GM21723 (cell line): Measurements from ENCODE around the gene INO80D.
"Not testable (repeated sequence)": the region's sequence is repeated elsewhere in the genome, so short reads cannot be mapped to it uniquely, and the experiment has no call there.

ENCODE experiments used
- ATAC-seq: cut with Tn5 transposase; IDR thresholded peaks from one replicate; pipeline ENCODE4 v1.9.1; 2021; ENCODE audit warnings: mild to moderate bottlenecking, moderate library complexity; ENCODE audit not compliant: unreplicated experiment

INO80D gene

GRCh38 chr2:206031162-206031784 is 54.7 kb downstream of the INO80D start:
- ATAC-seq = no peak

DNA sequence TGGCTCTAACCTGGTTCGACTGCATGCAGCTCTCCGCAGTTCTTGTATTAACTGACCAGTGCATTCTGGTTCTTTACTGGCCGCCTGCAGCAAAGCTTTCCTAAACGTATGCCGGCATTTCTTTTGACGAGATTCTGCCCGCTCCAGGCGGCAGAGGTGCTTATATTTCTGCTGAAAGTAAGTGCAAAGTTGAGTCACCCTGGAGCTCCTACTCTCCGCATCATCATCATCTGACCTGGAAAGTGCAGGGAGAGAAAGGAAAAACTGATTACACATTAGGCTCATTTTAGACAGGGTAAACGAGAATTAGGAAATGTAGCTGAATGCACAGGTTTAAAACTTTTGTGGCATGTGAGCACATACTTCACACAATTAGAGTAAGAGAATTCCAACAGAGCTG is 57.9 kb downstream of the INO80D start:
- ATAC-seq = no peak

GRCh38 chr2:206023183-206023582 is 62.8 kb downstream of the INO80D start:
- ATAC-seq = no peak

DNA sequence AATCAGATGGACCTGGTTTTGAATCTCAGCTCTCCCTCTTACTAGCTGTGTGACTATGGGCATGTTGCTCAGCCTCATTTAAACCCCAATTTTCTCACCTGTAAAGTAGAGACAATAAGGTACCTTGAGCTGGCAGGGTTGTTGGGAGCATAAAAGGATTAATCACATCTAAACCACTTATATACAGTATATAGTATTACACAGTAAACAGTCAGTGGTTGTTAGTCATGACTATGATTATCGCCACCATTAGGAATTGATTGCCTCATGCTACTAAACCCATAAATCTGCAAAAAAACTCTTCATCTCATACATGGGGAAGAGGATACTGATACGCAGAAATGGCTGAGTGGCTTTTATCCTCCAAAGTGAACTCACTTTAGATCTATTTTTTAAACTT is 65.8 kb downstream of the INO80D start:
- ATAC-seq = no peak

DNA sequence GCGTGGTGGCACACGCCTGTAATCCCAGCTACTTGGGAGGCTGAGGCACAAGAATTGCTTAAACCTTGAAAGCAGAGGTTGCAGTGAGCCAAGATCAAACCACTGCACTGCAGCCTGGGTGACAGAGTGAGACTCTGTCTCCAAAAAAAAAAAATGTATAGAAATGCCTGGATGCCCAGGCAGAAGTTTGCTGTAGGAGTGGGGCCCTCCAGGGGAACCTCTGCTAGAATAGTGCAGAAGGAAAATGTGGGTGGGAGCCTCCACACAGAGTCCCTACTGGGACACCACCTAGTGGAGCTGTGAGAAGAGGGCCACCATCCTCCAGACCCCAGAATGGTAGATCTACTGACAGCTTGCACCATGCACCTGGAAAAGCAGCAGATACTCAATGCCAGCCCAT is 70.2 kb downstream of the INO80D start:
- ATAC-seq = not testable (repeated sequence)

DNA sequence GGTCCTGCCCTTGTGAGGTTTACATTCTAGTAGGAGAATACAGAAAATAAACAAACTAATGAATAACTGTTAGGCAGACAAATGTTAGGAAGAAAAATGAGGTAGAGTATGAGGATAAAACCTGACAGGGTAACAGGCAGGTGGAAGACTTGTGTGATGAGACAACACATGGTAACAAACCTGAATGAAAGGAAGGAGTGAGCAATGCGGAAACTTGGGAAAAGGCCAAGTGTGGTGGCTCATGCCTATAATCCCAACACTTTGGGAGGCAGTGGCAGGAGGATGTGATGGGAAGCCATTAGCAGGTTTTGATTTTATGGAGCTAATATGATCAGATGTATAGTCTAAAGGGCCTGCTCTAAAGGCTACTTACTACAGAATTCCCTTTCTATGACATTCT is 74.2 kb downstream of the INO80D start:
- no peak for ATAC-seq

DNA sequence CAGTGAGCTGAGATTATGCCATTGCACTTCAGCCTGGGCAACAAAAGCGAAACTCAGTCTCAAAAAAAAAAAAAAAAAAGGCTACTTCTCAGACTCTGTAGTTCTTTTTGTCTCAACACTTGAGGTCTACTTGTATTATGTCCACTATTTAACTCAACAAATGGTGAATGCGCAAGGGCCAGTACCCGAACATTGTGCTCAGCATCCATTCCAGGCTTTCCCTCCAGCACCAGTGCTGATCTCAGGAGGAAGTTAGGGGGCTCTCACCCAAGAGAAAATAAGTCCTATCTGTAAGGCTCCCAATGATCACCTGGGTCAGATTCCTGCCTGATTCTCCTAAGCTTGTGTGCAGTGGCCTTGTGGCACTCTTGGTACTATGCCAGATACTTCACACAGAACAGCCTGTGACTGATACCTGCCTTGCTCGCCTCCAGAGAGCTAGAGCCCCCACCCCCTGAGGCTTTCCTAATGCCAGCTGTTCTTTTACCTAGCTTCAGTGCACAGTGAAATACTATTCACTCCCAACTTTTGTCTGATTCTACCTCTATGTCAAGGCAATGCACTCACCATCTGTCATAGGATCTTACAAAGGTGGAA is 74.9 kb downstream of the INO80D start:
- ATAC-seq = no peak

DNA sequence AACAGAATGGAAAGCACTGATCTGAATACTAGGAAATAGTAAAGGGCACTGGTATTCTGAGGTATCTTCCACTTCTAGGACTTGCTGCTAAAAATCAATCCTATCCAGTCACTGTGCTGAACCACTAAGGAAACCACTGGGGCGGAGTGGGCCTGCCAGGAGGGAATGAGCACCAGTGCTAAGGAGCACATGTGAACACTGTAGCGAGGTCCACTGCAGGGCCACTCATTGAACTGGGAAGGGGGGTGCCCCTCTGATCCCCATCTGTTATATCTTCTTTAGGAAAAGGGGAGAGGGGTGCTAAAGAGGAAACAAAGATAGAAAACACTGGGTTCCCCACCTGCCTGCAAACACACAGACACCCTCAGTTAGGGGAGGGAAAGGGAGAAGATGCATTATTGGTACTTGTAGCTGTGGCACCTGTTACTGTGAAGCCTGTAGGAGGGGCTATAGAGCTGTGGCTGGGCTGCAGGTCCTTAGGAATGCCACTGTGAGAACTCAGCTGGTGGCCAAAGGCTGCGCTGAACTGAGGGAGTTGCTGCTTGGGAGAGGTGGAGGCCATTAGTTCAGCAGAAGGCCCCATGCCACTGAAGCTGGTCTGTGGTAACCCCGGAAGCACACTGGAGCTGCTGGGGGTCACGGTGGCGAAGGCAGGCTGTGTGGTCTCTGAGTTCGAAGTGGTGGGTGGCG is 81.8 kb downstream of the INO80D start:
- peak; percentile 55 for ATAC-seq

DNA sequence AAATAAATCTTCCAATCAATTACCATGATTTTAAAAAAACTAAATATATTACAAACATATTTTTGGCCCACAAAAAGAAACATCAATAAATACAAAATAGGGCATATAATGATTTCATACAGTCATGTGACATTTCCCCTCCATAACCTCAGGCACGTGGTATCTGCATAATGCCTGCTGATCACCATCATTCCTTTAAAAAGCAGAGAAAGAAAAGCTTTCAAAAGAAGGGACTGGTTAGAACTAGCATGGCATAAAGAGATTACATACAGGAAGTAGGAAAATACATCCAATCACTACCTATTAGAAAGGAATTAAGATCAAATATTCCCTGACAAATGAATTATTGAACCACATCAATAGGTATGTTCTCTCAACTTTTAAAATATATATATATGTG is 83.5 kb downstream of the INO80D start:
- ATAC-seq = no peak

- ATAC-seq = no peak
These were observed 84.1 kb downstream of the INO80D start for GRCh38 chr2:206001912-206002311.

GRCh38 chr2:206000776-206001175 is 85.2 kb downstream of the INO80D start:
- no peak for ATAC-seq

- ATAC-seq = no peak
These were observed 87.4 kb downstream of the INO80D start for GRCh38 chr2:205998583-205998982.

- ATAC-seq = no peak
These were observed 89.8 kb downstream of the INO80D start for GRCh38 chr2:205996161-205996560.

DNA sequence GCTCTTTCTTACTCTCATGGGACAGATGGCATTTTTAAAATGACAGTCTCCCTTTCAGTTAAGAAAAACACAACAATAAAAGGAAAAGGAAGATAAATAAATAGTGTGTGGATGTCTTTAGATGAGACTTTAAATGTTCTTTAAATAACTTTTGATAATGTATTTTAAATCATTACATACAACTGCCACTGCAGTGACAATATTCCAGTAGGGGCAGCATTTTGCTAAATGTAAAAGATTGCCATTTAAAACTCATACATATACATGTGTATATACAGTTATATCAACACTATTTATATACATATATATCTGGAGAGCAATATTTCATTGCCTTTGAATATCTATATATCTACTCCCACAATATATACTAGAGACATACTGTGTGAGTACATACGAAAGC is 90.7 kb downstream of the INO80D start:
- ATAC-seq = no peak

- ATAC-seq = no peak
These were observed 91.6 kb downstream of the INO80D start for GRCh38 chr2:205994344-205994743.

GRCh38 chr2:205990104-205990503 is 95.9 kb downstream of the INO80D start:
- ATAC-seq = no peak

GRCh38 chr2:205989271-205990071 is 96.5 kb downstream of the INO80D start:
- no peak for ATAC-seq

- not testable (repeated sequence) for ATAC-seq
These were observed 97.3 kb downstream of the INO80D start for GRCh38 chr2:205988681-205989080.

GRCh38 chr2:205988274-205988673 is 97.7 kb downstream of the INO80D start:
- no peak for ATAC-seq

DNA sequence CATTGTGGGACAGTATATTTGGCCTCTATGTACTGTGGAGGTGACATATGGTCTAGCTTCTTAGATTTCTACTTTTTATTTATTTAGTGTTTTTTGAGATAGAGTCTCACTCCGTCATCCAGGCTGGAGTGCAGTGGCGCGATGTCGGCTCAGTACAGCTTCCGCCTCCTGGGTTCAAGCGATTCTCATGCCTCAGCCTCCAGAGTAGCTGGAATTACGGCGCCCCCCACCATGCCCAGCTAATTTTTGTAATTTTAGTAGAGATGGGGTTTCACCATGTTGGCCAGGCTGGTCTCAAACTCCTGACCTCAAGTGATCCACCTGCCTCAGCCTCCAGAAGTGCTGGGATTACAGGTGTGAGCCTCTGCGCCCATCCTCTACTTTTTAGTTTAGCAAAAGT is 99.6 kb downstream of the INO80D start:
- ATAC-seq = not testable (repeated sequence)

- ATAC-seq = peak; percentile 78
These were observed 101.6 kb downstream of the INO80D start for GRCh38 chr2:205984381-205984780.
